Skeletal muscle tissue (tissue), 4 donors: ENCODE data around the gene CRABP2. TPM values are rescaled to one million over a fixed set of nuclear protein-coding genes. Genes with fewer than 3 reads are reported as not detected.

ENCODE experiments used
- H3K27ac ChIP-seq: one replicate; pipeline ENCODE4 v1.7.0; 2013; ENCODE audit warnings: mild to moderate bottlenecking, low read depth, low read length, inconsistent platforms
- H3K27me3 ChIP-seq, 3 donors: one replicate each; pipeline ENCODE4 v1.7.0; 2013; ENCODE audit warnings: low read length in 3 of 3; ENCODE audit not compliant: control insufficient read depth in 3 of 3, insufficient read depth in 3 of 3
- H3K36me3 ChIP-seq, 3 donors: one replicate each; pipeline ENCODE4 v1.7.0; 2013; ENCODE audit warnings: low read length in 3 of 3; ENCODE audit not compliant: control insufficient read depth in 3 of 3, insufficient read depth in 3 of 3
- H3K4me1 ChIP-seq, 3 donors: one replicate each; pipeline ENCODE4 v1.7.0; 2013; ENCODE audit warnings: low read length in 3 of 3, mild to moderate bottlenecking in 3 of 3; ENCODE audit not compliant: control insufficient read depth in 3 of 3, insufficient read depth in 3 of 3
- H3K4me3 ChIP-seq, 3 donors: one replicate each; pipeline ENCODE4 v1.7.0; 2013; ENCODE audit warnings: low read length in 3 of 3
- H3K9ac ChIP-seq, 3 donors: one replicate each; pipeline ENCODE4 v1.7.0; 2013; ENCODE audit warnings: low read length in 3 of 3, mild to moderate bottlenecking in 3 of 3, moderate library complexity in 2 of 3, low read depth in 1 of 3
- H3K9me3 ChIP-seq, 3 donors: one replicate each; pipeline ENCODE4 v1.7.0; 2013; ENCODE audit warnings: low read length in 3 of 3; ENCODE audit not compliant: control insufficient read depth in 3 of 3
- total RNA-seq: library from RNA; depleted of rRNA; stranded (reverse); fragments of >200 nt; gene quantifications from one replicate; pipeline ENCODE4 v1.2.3, GENCODE V29; 2014
- donor health status: Osteomylitis.

Gene CRABP2
- total RNA-seq, 1 donor from 2014 or later: 57.4 TPM

GRCh38 chr1:156658945-156659574 lies 46.3 kb downstream of the CRABP2 start:
- H3K27ac ChIP-seq: no peak overlapping the region

GRCh38 chr1:156658496-156658895 lies 46.9 kb downstream of the CRABP2 start:
- Histone ChIP-seq H3K36me3 (no peaks in the 10 kb centered on the region), H3K4me3 (no peak overlapping the region), H3K9ac (peak overlapping the region in 1 of 3 donors; percentile 40), H3K9me3 (no peaks in the 10 kb centered on the region), H3K27me3 (peaks cover 19 to 32% (median 25%) of the 10 kb centered on the region in 3 donors), H3K27ac (no peak overlapping the region), H3K4me1 (peaks cover 50 to 69% (median 61%) of the 10 kb centered on the region in 3 donors)

More at GRCh38 chr1:156658945-156659574, 46.3 kb downstream of the CRABP2 start:
- Histone ChIP-seq H3K36me3 (no peaks in the 10 kb centered on the region), H3K9ac (peak overlapping the region in 2 of 3 donors; percentile 24 to 63), H3K4me3 (no peak overlapping the region), H3K4me1 (peaks cover 56 to 74% (median 66%) of the 10 kb centered on the region in 3 donors), H3K27me3 (peaks cover 19 to 26% (median 25%) of the 10 kb centered on the region in 3 donors), H3K9me3 (no peaks in the 10 kb centered on the region)

GRCh38 chr1:156657741-156658319 lies 47.6 kb downstream of the CRABP2 start:
- Histone ChIP-seq H3K27me3 (peaks cover 19 to 38% (median 25%) of the 10 kb centered on the region in 3 donors), H3K9me3 (no peaks in the 10 kb centered on the region), H3K4me3 (peak overlapping the region in 2 of 3 donors; percentile 22 to 24), H3K27ac (no peak overlapping the region), H3K4me1 (peaks cover 44 to 62% (median 54%) of the 10 kb centered on the region in 3 donors), H3K36me3 (no peaks in the 10 kb centered on the region), H3K9ac (peak overlapping the region in 2 of 3 donors; percentile 25 to 43)

- H3K4me3 ChIP-seq: peak overlapping the region; percentile 31 to 66 (median 48)
- no peaks in the 10 kb centered on the region for H3K36me3 ChIP-seq
- H3K27me3 ChIP-seq: peaks cover 19 to 46% (median 25%) of the 10 kb centered on the region in 3 donors
- no peaks in the 10 kb centered on the region for H3K9me3 ChIP-seq
- H3K9ac ChIP-seq: peak overlapping the region in 2 of 3 donors; percentile 33 to 43
- H3K4me1 ChIP-seq: peaks cover 37 to 54% (median 47%) of the 10 kb centered on the region in 3 donors
- no peak overlapping the region for H3K27ac ChIP-seq
Measured at GRCh38 chr1:156656806-156657740, 48.3 kb downstream of the CRABP2 start.

- no peaks in the 10 kb centered on the region for H3K9me3 ChIP-seq
- H3K27me3 ChIP-seq: peaks cover 22 to 55% (median 28%) of the 10 kb centered on the region in 3 donors
- H3K27ac ChIP-seq: no peak overlapping the region
- peaks cover 26 to 44% (median 36%) of the 10 kb centered on the region in 3 donors for H3K4me1 ChIP-seq
- no peaks in the 10 kb centered on the region for H3K36me3 ChIP-seq
- H3K4me3 ChIP-seq: no peak overlapping the region
- H3K9ac ChIP-seq: no peak overlapping the region
Measured at GRCh38 chr1:156655904-156656516, 49.4 kb downstream of the CRABP2 start.

GRCh38 chr1:156655151-156655903 lies 50.1 kb downstream of the CRABP2 start:
- Histone ChIP-seq H3K27me3 (peaks cover 22 to 62% (median 30%) of the 10 kb centered on the region in 3 donors), H3K9me3 (no peaks in the 10 kb centered on the region), H3K4me1 (peaks cover 19 to 37% (median 29%) of the 10 kb centered on the region in 3 donors)

GRCh38 chr1:156654700-156655099 lies 50.7 kb downstream of the CRABP2 start:
- H3K4me3 ChIP-seq: no peak overlapping the region
- peaks cover 16 to 32% (median 25%) of the 10 kb centered on the region in 3 donors for H3K4me1 ChIP-seq
- no peaks in the 10 kb centered on the region for H3K36me3 ChIP-seq
- no peak overlapping the region for H3K9ac ChIP-seq
- peaks cover 28 to 65% (median 30%) of the 10 kb centered on the region in 3 donors for H3K27me3 ChIP-seq
- no peak overlapping the region for H3K27ac ChIP-seq
- no peaks in the 10 kb centered on the region for H3K9me3 ChIP-seq

More at GRCh38 chr1:156655151-156655903, 50.1 kb downstream of the CRABP2 start:
- no peak overlapping the region for H3K4me3 ChIP-seq
- H3K9ac ChIP-seq: no peak overlapping the region
- no peaks in the 10 kb centered on the region for H3K36me3 ChIP-seq
- H3K27ac ChIP-seq: no peak overlapping the region

- H3K36me3 ChIP-seq: no peaks in the 10 kb centered on the region
Measured at GRCh38 chr1:156652992-156653355, 52.4 kb downstream of the CRABP2 start.

More at GRCh38 chr1:156652992-156653355, 52.4 kb downstream of the CRABP2 start:
- Histone ChIP-seq H3K4me1 (peaks cover 10 to 16% (median 12%) of the 10 kb centered on the region in 3 donors), H3K27ac (no peak overlapping the region), H3K4me3 (no peak overlapping the region), H3K9me3 (no peaks in the 10 kb centered on the region), H3K9ac (no peak overlapping the region), H3K27me3 (peaks cover 38 to 75% (median 41%) of the 10 kb centered on the region in 3 donors)
